Loucy (cell line): ENCODE results near the gene IQSEC1.

Experiments
- H2AFZ ChIP-seq: fragments of 200-600 bp; sonication (generic); 2 replicates; pipeline ENCODE4 v1.6.0; 2016; ENCODE audit warnings: antibody characterized with exemption, mild to moderate bottlenecking, low read length, moderate library complexity
- H3F3A ChIP-seq: fragments of 200-600 bp; 2 replicates; pipeline ENCODE4 v1.6.0; 2016; ENCODE audit warnings: antibody characterized with exemption, low read depth, mild to moderate bottlenecking
- H3K27me3 ChIP-seq: fragments of 200-600 bp; sonication (generic); 2 replicates; pipeline ENCODE4 v1.6.1; 2014; ENCODE audit warnings: low read length, mild to moderate bottlenecking; ENCODE audit not compliant: insufficient read depth, poor library complexity, severe bottlenecking
- H3K36me3 ChIP-seq: fragments of 200-600 bp; sonication (generic); 2 replicates; pipeline ENCODE4 v1.6.1; 2016; ENCODE audit warnings: low read length; ENCODE audit not compliant: insufficient read depth
- H3K4me1 ChIP-seq: fragments of 200-600 bp; sonication (generic); 2 replicates; pipeline ENCODE4 v1.5.1; 2014; ENCODE audit warnings: low read length, mild to moderate bottlenecking; ENCODE audit not compliant: insufficient read depth, poor library complexity, severe bottlenecking
- H3K4me2 ChIP-seq: fragments of 200-600 bp; sonication (generic); 2 replicates; pipeline ENCODE4 v1.6.0; 2014; ENCODE audit warnings: antibody characterized with exemption, low read length, low read depth, mild to moderate bottlenecking; ENCODE audit not compliant: poor library complexity, severe bottlenecking
- H3K4me3 ChIP-seq: fragments of 200-600 bp; sonication (generic); 2 replicates; pipeline ENCODE4 v1.5.1; 2014; ENCODE audit warnings: low read length, mild to moderate bottlenecking, mixed read lengths; ENCODE audit not compliant: poor library complexity, severe bottlenecking
- H3K79me2 ChIP-seq: fragments of 200-600 bp; sonication (generic); 2 replicates; pipeline ENCODE4 v1.6.1; 2014; ENCODE audit warnings: low read length; ENCODE audit not compliant: insufficient read depth
- H3K9ac ChIP-seq: fragments of 200-600 bp; sonication (generic); 2 replicates; pipeline ENCODE4 v1.6.0; 2014; ENCODE audit warnings: mild to moderate bottlenecking, low read depth, low read length, moderate library complexity; ENCODE audit not compliant: poor library complexity, severe bottlenecking
- H3K9me2 ChIP-seq: fragments of 200-600 bp; sonication (generic); replicated peaks from 2 replicates; pipeline ENCODE4 v1.6.1; 2016; ENCODE audit warnings: low read depth, low read length, mixed read lengths
- H3K9me3 ChIP-seq: fragments of 200-600 bp; sonication (generic); 2 replicates; pipeline ENCODE4 v1.6.1; 2014; ENCODE audit warnings: mild to moderate bottlenecking, antibody characterized with exemption, low read length, low read depth; ENCODE audit not compliant: insufficient read depth
- H4K20me1 ChIP-seq: fragments of 200-600 bp; sonication (generic); 2 replicates; pipeline ENCODE4 v1.6.0; 2014; ENCODE audit warnings: antibody characterized with exemption, low read length, mild to moderate bottlenecking; ENCODE audit not compliant: insufficient read depth, poor library complexity, severe bottlenecking
- EZH2phosphoT487 ChIP-seq: fragments of 200-600 bp; IDR thresholded peaks from 2 replicates; pipeline ENCODE4 v1.6.1; 2018; ENCODE audit warnings: antibody characterized with exemption, mild to moderate bottlenecking, moderate library complexity, borderline replicate concordance
- TF ChIP-seq, protein P1 (sequence below): fragments of 200-600 bp; sonication (generic); conservative IDR thresholded peaks from 2 replicates; pipeline ENCODE4 v1.5.1; 2014; ENCODE audit warnings: mild to moderate bottlenecking, antibody characterized with exemption, low read length

Gene IQSEC1

DNA sequence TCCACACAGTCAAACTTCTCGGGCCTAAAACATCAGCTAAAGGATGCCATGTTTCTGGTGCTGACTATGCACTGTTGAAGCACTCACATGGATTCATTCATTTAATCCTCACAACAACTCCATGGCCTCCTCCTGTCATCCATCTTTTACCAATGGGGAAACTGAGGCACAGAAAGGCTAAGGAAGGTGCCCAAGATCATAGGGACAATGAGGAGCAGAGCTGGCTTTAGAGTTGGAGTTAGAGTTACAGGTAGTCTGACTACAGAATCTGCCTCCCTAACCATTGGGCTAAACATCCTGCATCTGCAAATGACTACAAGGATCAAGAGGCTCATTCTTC lies 111.6 kb downstream of the IQSEC1 start:
- H3F3A ChIP-seq: no peaks in the 10 kb centered on the region
- H2AFZ ChIP-seq: no peak overlapping the region
- TF ChIP-seq, protein P1, sequence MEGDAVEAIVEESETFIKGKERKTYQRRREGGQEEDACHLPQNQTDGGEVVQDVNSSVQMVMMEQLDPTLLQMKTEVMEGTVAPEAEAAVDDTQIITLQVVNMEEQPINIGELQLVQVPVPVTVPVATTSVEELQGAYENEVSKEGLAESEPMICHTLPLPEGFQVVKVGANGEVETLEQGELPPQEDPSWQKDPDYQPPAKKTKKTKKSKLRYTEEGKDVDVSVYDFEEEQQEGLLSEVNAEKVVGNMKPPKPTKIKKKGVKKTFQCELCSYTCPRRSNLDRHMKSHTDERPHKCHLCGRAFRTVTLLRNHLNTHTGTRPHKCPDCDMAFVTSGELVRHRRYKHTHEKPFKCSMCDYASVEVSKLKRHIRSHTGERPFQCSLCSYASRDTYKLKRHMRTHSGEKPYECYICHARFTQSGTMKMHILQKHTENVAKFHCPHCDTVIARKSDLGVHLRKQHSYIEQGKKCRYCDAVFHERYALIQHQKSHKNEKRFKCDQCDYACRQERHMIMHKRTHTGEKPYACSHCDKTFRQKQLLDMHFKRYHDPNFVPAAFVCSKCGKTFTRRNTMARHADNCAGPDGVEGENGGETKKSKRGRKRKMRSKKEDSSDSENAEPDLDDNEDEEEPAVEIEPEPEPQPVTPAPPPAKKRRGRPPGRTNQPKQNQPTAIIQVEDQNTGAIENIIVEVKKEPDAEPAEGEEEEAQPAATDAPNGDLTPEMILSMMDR: no peak
- no peak for TF ChIP-seq EZH2phosphoT487
- peak overlapping the region; percentile 59 for H3K9ac ChIP-seq
- H3K4me3 ChIP-seq: no peak overlapping the region
- no peaks in the 10 kb centered on the region for H3K27me3 ChIP-seq
- H3K4me1 ChIP-seq: peaks cover 94% of the 10 kb centered on the region
- H3K36me3 ChIP-seq: no peaks in the 10 kb centered on the region
- H4K20me1 ChIP-seq: peaks cover 20% of the 10 kb centered on the region
- H3K4me2 ChIP-seq: no peak overlapping the region
- peaks cover 98% of the 10 kb centered on the region for H3K79me2 ChIP-seq
- H3K9me3 ChIP-seq: no peaks in the 10 kb centered on the region
- no peaks in the 10 kb centered on the region for H3K9me2 ChIP-seq

DNA sequence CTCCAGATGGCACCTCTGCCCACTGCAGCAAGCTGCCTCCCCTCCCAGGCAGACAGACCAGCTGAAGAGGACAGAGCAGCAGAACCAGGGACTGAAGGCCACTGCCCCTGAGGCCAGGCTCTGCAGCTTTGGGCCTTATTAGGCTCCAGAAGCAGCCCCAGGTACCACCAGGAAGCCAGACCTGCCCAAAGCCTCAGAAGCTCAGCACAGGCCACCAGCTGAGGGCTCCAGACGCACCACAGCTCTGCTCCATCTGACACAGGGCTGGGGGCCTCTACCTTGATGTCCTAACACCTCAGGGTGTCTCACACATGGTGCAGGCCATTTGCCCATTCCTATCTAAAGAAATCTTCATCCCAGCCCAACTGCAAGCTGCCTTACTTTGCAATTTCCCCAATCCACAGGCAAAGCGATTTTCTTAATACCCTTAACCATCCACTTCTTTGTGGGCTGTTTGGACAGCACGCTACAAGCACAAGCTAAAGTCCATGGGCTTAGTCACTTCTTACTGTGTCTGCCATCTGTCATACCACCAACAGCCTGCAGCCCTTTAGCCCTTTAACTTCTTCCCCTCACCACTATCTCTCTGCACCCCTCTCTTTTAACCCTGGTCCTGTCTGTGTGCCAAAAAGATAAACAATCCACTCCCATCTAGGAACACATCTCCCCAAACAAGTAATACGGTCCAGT lies 112.1 kb downstream of the IQSEC1 start:
- Histone ChIP-seq H4K20me1 (peaks cover 19% of the 10 kb centered on the region), H3K4me3 (peak overlapping the region; percentile 66), H3K36me3 (no peaks in the 10 kb centered on the region), H3K4me1 (peaks cover 93% of the 10 kb centered on the region), H3K9me3 (no peaks in the 10 kb centered on the region), H3K9ac (peak overlapping the region; percentile 59), H2AFZ (no peak overlapping the region), H3K79me2 (peaks cover 98% of the 10 kb centered on the region), H3K27me3 (no peaks in the 10 kb centered on the region), H3K4me2 (peak overlapping the region; percentile 82), H3F3A (no peaks in the 10 kb centered on the region), H3K9me2 (no peaks in the 10 kb centered on the region)
- no peak for TF ChIP-seq EZH2phosphoT487
- TF ChIP-seq, protein P1: no peak

DNA sequence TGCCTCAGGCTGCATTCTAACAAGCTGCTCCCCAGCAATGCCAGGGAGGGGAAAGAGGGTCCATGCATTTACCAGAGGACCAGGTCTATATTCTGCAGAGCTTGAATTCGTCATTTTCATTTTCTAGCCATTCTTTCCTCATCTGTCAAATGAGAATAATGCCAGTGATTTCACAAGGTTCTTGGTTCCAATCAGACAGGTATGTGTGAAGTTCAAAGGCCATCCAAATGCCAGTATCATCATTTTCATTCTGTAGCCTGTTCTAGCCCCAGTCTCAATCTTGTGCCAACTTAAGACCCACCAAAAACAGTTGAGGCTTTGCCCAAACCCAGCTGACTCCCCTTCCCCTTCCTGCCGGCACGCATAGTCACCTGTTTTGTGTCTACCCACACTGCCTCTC lies 112.7 kb downstream of the IQSEC1 start:
- peaks cover 93% of the 10 kb centered on the region for H3K4me1 ChIP-seq
- H3K4me3 ChIP-seq: peak overlapping the region; percentile 66
- H3F3A ChIP-seq: no peaks in the 10 kb centered on the region
- no peaks in the 10 kb centered on the region for H3K9me3 ChIP-seq
- H3K9ac ChIP-seq: peak overlapping the region; percentile 59
- H3K27me3 ChIP-seq: no peaks in the 10 kb centered on the region
- peak overlapping the region; percentile 82 for H3K4me2 ChIP-seq
- H3K36me3 ChIP-seq: no peaks in the 10 kb centered on the region
- H2AFZ ChIP-seq: no peak overlapping the region
- peaks cover 12% of the 10 kb centered on the region for H4K20me1 ChIP-seq
- no peaks in the 10 kb centered on the region for H3K9me2 ChIP-seq
- H3K79me2 ChIP-seq: peaks cover 98% of the 10 kb centered on the region
- TF ChIP-seq EZH2phosphoT487: no peak
- TF ChIP-seq, protein P1: no peak
